NCI-H446 (cell line): ENCODE data around the gene PLIN4.
"Not testable (repeated sequence)": the region's sequence is repeated elsewhere in the genome, so short reads cannot be mapped to it uniquely, and the experiment has no call there.

Experiments used
- DNase-seq, 2 experiments: peaks; one replicate each; lab custom pipeline; 2025; lab: John Stamatoyannopoulos, UW

PLIN4 gene, protein sequence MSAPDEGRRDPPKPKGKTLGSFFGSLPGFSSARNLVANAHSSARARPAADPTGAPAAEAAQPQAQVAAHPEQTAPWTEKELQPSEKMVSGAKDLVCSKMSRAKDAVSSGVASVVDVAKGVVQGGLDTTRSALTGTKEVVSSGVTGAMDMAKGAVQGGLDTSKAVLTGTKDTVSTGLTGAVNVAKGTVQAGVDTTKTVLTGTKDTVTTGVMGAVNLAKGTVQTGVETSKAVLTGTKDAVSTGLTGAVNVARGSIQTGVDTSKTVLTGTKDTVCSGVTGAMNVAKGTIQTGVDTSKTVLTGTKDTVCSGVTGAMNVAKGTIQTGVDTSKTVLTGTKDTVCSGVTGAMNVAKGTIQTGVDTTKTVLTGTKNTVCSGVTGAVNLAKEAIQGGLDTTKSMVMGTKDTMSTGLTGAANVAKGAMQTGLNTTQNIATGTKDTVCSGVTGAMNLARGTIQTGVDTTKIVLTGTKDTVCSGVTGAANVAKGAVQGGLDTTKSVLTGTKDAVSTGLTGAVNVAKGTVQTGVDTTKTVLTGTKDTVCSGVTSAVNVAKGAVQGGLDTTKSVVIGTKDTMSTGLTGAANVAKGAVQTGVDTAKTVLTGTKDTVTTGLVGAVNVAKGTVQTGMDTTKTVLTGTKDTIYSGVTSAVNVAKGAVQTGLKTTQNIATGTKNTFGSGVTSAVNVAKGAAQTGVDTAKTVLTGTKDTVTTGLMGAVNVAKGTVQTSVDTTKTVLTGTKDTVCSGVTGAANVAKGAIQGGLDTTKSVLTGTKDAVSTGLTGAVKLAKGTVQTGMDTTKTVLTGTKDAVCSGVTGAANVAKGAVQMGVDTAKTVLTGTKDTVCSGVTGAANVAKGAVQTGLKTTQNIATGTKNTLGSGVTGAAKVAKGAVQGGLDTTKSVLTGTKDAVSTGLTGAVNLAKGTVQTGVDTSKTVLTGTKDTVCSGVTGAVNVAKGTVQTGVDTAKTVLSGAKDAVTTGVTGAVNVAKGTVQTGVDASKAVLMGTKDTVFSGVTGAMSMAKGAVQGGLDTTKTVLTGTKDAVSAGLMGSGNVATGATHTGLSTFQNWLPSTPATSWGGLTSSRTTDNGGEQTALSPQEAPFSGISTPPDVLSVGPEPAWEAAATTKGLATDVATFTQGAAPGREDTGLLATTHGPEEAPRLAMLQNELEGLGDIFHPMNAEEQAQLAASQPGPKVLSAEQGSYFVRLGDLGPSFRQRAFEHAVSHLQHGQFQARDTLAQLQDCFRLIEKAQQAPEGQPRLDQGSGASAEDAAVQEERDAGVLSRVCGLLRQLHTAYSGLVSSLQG (N-terminal part only)

DNA sequence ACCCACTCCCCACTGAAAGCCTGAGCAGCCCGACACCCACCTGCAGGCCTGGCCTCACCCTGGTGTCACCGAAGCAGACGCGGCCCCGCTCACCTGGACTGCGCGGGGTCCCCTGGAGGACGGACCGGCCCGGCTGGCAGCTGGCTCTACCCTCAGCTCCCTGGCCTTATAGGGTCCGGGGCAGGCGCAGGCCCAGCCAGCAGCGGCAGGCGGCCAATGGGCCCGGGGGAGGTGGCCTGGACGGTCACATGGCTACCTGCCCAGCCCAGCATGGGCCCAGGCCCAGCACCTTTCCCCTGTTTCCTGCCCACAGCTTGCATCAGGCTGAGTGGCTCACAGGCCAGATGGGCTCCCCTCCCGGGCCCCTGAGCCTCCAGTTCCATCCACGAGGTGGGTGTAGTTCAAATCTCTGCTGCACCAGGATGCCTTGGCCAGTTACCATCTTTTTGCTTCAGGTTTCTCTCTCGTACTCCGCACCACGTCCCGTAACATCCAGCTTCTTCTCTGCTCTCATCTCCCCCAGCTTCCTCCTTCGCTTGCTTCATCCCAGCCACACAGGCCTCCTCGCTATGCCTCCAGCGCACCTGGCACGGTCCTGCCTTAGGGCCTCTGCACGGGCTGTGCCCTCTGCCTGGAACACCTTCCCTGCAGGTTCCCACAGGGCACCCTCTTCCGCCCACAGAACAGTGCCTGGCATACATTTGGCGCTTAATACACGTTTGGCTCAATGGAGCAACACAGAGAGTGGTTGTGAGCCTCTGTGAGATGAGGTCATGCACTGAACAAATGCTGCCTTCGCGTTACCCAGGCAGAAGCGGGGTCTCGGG, at the start of gene PLIN4:
PLIN4 (minus strand) TSS at position 142 of the 827 bp plus-strand sequence. CDS start 214 bp downstream, outside the sequence.
- DNase-seq, result no peak

DNA sequence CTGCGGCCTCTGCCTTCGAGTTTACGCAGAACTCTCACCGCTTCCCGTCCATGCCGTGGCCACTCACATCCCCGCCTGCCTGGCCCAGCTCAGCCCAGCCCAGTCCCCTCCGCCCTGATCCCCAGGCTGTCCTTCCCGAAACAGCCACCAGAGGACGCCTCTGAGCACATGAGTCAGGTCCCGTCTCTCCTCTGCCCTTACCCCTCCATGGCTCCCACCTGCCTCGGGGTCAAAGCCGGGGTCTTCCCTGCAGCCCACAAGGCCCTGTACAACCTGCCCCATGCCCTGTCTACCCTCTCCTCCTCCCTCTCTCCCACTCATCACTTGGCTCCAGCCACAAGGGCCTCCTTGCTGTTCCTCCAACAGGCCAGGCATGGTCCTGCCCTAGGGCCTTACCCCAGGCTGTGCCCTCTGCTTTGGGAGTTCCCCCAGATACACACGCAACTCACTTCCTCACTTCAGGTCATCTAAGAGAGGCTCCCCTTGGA, 49.3 kb upstream of the PLIN4 start:
- DNase-seq, result peak; percentile 20 to 51

DNA sequence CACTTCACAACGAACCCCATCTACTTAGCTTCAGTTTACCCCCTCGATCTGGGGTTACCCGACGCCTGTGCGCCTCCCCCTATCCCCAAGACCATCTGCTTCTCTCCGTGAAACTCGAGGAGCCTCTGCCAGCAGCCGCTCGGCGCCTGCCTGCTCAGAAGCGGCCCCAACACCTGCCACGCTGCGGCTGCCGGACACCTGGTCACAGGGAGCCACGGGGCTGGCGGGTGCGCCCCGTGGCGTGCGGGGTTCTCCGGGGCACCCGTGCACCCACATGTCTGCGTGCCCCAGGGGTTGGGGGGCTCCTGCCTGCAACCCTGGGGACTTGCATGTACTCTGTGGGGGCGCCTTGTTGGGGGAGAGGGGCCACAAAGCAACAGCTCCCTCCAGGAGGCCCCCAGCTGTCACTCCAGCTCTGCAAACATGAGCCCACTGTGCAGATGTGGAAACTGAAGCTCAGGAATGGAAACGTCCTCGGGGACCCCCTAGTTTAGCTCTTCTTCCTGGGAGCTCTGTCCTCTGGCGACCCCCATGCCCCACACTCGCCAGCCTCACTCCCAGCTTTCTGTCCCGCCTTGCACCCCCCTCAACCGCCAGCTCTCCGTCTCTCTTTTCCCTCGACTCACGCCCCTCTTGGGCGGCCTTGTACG, 48.2 kb upstream of the PLIN4 start:
- no peak for DNase-seq

DNA sequence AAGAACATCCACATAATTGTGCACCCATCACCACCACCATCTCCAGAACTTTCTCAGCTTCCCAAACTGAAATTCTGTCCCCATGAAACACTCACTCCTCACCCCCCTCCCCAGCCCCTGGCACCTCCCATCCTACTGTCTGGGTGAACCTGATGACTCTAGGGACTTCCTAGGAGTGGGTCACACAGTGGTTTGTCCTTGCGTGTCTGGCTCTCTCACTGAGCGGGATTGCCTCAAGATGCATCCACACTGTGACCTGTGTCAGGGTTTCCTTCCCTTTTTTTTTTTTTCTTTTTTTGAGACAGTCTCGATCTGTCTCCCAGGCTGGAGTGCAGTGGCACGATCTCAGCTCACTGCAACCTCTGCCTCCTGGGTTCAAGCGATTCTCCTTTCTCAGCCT, 45.3 kb upstream of the PLIN4 start:
- DNase-seq, result not testable (repeated sequence)

DNA sequence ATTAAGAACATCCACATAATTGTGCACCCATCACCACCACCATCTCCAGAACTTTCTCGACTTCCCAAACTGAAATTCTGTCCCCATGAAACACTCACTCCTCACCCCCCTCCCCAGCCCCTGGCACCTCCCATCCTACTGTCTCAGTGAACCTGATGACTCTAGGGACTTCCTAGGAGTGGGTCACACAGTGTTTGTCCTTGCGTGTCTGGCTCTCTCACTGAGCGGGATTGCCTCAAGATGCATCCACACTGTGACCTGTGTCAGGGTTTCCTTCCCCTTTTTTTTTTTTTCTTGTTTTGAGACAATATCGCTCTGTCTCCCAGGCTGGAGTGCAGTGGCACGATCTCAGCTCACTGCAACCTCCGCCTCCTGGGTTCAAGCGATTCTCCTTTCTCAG, 43.8 kb upstream of the PLIN4 start:
- DNase-seq, result not testable (repeated sequence)

DNA sequence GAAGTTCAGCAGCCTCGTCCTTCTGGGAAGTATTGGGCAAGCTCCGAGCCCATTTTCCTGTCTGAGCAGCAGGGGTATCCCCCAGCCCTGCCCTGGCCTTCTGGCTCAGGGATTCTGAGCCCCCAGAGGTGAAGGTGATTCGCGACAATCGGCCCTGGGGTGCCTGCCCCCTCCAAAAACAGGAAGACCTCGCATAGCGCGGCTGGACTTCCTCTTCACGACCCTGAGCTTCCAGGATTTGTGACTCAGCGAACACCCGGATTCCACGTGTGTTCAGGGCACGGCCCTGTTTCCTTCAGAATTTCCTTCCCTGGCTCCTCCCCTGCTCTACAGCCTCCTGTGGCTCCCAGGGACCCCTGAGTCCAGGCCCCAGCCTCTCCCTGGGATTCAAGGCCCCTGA, 41.3 kb upstream of the PLIN4 start, which contains the start of gene SEMA6B:
SEMA6B (minus strand) TSS at position 116 of the 400 bp plus-strand sequence. CDS start 1,227 bp downstream, outside the sequence.
- no peak for DNase-seq

DNA sequence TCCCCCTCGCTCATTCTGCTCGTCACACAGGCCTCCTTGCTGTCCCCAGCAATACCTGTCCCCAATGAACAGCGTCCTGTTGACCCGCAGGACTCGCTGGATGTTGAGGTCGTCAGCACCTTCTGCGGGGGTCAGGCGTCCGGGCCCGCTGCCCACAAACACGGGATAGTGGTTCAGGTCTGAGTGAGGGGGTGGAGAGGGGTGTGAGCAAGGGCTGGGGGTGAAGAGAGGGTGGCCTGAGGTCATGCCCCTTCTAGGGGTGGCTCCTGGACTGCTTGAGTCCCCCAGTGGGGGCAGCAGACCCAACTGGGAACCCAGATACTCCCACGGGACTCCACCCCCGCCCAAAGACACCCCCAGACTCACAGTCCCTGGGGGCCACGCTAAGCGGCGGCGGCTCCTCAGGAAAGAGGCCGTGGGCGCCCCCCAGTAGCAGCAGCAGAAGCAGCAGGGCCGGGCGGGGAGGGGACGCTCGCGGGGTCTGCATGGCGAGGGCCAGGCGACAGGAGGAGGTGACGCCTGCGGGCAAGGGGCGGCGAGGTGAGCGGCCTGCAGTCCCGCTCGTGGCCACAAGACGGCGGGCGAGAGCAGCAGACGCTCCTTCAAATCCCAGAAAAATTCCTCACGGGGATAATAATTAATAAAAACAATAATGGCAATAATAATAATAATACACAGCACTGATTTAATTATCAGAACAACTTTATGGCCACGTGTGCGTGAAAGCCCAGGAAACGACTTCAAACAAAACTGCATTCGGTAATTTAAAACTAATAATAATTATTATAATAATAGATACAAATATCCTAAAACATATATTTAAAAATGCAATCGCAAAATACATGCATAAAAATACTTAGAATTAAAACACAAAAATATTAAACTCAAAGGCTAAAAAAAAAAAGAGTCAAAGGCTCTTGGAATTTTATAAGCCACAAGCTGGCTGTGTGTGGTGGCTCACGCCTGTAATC, 40.0 kb upstream of the PLIN4 start:
- DNase-seq, result peak in 1 of 2 experiments; percentile 49

DNA sequence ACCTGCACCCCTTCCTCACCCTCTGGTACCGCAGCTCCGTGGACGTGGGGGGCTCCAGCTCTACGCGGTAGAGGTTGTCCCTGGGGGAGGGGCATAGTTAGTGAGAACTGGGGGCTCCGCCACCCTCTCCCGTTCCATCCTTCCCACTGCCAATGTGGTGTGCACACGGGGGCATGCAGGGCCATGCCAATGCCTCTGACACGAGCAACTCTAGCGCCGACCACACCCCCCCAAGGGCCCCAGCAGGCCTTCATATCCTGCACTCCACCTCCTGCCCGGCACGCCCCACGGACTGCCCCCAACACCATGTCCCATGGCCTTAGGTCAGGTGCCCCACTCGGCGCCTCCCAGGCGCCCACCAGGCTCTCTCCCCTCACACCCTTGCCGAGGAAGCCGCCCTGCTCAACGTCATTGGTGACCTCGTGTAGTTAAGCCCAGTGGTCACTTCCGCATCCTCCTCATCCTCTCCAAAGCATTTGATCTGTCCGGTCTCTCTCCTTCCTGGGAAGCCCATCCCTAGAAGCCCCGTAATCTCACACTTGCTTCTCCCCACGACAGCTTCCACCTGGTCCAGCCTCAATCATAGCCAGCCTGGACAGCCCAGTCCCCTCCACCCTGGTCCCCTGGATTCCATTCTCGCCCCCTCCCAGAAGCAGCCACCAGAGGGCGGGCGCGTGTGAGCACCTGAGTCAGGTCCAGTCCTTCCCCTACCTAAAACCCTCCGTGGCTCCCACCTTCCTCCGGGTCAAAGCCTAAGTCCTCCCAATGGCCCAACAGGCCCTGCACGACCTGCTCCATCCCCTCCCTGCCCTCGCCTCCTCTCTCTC, 39.1 kb upstream of the PLIN4 start:
- no peak for DNase-seq

DNA sequence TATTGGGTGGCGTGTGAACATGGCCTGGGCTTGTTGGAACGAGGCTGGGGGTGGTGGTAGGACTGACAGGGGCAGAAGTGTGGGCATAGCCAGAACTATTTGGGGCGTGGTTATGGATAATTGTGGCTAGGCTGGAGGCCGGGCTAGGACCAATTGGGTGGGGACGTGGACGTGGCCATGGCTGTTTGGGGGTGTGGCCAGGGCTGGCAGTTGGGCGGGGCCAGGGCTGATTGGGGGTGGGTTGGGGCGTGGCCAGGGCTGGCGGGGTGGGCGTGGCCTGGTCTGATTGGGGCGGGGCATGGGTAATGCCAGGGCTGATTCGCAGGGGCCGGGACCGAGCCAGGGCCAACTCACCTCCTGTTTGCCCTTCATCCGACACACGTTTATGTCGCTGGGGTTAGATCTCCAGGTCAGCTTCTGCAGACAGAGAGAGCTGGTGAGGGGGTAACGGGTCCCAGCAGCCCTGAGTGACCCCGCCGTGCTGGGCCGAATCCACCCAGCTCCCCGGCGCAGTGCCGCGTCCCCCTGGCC, 38.4 kb upstream of the PLIN4 start:
- DNase-seq, result peak in 1 of 2 experiments; percentile 26

DNA sequence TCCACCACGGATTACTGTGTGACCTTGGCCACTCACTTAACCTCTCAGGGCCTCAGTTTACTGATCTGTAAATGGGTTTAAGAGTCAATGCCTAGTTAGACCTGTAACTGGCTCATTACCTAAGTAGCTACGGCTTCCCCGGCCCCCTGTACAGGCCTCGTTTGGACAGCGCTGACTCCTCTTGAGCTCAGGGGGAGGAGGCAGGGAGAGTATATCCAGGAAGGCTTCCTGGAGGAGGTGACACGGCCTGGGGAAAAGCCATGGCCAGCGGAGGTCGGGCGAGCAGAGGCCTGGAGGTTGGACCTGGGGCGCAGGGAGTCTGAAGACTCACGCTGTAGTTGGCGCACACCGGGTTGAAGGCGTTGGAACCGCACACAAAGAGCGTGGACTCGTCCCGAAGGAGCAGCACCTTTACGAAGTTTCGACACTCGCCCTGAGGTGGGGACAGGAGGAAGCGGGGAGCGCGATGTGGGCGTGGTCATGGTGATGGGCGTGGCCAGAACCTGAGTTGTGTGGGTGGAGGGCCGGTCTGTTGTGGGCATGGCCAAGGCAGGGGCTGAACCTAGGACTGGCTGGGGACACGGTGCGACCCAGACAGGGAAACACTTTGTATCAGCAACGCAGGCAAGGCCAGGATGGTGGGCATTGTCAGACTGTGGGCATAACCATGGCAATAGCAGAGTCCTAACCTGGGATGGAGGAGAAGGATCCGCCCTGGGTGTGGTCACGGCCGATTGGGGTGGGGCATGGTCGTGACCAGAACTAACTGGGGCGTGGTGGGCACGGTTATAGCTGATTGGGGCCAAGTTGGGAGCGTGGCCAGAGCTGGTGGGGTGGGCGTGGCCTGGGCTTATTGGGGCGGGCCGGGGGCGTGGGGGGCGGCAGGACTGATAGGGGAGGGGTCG, 37.6 kb upstream of the PLIN4 start:
- DNase-seq, result no peak

DNA sequence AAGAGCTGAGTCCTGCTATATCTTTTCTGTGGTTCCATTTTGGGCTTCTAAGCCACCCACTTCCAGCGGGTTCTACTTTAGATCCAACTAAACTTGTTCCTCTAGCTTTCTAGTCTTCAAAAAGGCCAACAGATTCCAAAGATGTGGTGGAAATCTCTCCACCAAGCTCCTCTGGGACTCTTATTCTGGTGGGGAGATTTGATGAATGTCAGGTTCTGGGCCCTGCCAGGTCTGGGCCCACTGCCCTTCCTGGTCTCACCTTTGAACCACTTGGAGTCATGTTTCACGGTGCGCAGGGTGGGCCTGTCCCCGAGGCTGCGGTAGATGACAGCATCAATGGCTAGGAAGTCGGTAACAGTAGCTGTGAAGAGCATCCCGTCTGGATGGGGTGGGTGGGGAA, 36.4 kb upstream of the PLIN4 start:
- DNase-seq, result no peak

DNA sequence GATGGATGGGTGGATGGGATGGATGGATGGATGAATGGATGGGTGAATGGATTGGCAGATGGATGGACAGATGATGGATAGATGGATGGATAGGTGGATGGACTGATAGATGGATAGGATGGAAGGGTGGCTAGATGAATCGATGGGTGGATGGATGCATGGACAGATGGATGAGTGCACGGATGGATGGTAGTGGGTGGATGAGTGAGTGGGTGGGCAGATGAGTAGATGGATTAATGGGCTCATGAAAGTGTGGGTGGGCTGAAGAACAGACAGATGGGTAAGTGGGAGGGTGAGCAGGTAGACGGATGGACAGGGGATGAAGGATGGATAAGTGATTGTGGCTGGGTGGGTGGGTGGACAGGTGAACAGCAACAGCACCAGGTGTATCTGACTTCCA, 35.5 kb upstream of the PLIN4 start:
- no peak for DNase-seq

DNA sequence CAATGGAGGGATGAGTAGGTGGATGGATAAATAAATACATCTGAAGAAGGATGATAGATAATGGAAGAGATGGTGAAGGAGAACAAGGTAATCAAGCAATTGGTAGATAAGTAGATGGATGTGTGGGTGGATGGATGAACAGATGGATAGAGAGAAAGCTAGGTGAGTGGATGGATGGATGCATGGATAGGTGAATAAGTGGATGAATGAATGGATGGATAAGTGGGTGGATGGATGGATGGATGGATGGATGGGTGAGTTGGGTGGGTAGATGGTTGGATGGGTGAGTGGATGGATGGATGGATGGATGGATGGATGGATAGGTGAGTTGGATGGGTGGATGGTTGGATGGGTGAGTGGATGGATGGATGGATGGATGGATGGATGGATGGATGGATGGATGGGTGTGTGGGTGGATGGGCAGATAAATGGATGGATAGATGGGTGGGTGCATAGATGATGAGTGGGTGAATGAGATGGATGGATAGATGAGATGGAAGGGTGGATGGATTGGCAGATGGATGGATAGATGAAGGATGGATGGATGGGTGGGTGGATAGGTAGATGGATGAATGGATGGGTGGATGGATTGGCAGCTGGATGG, 34.9 kb upstream of the PLIN4 start:
- DNase-seq, result no peak

DNA sequence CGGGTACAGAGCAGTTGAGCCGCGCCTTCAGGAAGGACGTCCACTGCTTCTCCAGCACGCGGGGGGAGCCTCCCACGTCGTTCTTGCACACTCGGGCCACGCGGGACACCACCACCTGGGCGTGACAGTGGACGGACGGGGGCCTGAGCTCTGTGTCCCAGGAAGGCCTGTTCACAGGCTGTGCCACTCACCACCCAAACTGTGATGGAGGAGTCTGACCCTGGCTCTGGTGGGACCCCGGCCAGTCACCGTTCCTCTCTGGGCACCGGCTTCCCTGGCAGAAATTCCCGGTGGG, 34.2 kb upstream of the PLIN4 start:
- DNase-seq, result no peak

DNA sequence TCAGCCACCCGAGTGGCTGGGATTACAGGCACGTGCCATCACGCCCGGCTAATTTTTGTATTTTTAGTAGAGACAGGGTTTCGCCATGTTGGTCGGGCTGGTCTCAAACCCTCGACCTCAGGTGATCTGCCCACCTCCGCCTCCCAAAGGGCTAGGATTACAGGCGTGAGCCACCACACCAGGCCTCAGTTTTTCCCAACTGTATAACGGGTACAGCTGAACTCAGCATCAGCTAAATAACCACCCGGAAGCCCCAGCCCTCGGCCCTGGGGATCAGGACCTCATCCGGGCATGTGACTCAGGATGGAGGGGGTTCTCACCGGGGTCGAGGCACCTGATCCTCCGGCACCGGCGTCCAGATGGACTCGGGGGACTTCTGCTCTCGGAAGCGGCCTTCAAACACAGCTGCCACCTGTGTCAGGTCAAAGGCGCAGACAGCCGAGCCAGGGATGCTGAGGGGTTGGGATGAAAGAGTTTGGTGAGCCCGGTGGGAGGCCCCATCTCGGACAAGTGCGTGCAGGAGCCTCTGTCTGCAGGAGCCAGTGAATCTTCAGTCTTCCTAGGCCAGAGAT, 32.3 kb upstream of the PLIN4 start:
- DNase-seq, result no peak

DNA sequence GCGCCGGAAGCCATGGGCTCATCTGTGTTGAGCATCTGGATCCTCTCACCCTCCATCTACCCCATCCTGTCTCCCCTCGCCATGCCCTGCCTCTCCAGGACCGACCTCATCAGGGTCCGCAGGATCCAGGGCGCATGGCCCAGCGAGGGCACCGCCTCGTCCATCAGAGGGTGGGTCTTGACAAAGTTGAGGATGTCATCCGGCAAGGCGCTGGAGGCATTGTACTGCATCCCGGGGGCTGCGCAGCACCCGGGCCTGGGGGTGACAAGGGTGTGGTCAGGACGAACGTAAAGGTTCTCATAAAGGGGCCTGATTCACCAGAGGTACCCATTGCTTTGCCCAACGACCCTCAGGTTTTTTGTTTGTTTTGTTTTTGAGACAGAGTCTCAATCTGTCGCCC, 31.7 kb upstream of the PLIN4 start:
- DNase-seq, result no peak

DNA sequence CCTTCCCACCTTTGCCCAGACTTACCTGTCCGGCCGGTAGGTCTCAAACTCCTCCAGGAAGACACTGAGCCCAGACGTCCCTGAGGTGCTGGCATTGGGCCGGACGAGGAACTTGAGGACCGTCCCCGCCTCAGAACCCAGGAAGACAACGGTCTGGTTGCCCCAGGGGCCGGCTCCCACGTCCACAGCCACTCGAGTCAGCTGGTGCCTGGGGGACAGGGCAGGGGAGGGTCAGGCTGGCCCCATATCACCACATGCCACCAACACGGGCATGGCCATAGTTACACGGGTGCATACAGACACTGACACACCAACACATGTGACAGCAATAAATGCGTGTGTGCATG, 29.9 kb upstream of the PLIN4 start:
- no peak for DNase-seq
